ENCODE measurements around the gene EHMT1. TPM values are rescaled to one million over a fixed set of nuclear protein-coding genes. Genes with fewer than 3 reads are reported as not detected.

EHMT1 gene
- total and polyA plus RNA-seq, 10 of the 15 experiments (the other 5 are each of a cell fraction or from before 2014, with no cell fraction given) = 2.9 to 100 (median 48.1) TPM

DNA sequence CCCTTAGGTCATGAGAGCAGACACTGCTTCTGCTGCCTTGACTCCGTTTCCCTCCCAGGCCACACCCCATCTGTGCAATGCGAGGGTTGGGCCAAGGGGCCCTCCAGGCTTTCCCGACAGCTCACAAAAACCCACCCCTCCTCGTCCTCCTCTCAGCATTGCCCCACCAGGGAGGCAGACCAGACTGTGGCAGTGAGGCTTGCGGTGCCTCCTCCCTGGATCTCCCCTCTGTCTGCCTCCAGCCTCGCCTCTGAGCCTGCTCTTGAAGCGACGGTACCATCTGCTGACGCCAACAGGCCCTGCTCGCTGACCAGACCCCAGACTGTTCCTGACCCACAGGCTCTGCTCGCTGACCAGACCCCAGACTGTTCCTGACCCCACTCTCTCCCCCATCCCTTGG, 159.5 kb downstream of the EHMT1 start (continued):
- TF ChIP-seq, protein P1, sequence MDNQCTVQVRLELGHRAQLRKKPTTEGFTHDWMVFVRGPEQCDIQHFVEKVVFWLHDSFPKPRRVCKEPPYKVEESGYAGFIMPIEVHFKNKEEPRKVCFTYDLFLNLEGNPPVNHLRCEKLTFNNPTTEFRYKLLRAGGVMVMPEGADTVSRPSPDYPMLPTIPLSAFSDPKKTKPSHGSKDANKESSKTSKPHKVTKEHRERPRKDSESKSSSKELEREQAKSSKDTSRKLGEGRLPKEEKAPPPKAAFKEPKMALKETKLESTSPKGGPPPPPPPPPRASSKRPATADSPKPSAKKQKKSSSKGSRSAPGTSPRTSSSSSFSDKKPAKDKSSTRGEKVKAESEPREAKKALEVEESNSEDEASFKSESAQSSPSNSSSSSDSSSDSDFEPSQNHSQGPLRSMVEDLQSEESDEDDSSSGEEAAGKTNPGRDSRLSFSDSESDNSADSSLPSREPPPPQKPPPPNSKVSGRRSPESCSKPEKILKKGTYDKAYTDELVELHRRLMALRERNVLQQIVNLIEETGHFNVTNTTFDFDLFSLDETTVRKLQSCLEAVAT (IDR thresholded peaks at IDR 0.05) = no peak
- no peak for TF ChIP-seq EZH2 (IDR thresholded peaks at IDR 0.05; ENCODE audit: borderline replicate concordance, control insufficient read depth, low read depth, low read length)
- no peak for TF ChIP-seq BRCA1 (IDR thresholded peaks at IDR 0.05; ENCODE audit: low read depth, low read length)
- TF ChIP-seq IKZF2 (IDR thresholded peaks at IDR 0.05) = no peak
- no peak for TF ChIP-seq EP300 (IDR thresholded peaks at IDR 0.05; ENCODE audit: borderline replicate concordance in 1 of 2, control insufficient read depth in 1 of 2, low read depth in 2 of 2, low read length in 2 of 2)

GRCh38 chr9:137778914-137779313, 160.1 kb downstream of the EHMT1 start:
- H2AFZ ChIP-seq (ENCODE audit: control insufficient read depth, low read depth, low read length) = no peak overlapping the region

More at GRCh38 chr9:137778914-137779313, 160.1 kb downstream of the EHMT1 start:
- intact Hi-C loops (cut with micrococcal nuclease; ENCODE audit: unreplicated experiment) = no loop called here
- WGBS (ENCODE audit: insufficient coverage, insufficient replicate concordance, low lambda C conversion rate, missing lambda C conversion rate) = 92% methylated on average over 10 of the region's 10 CpGs
- H3K9ac ChIP-seq (ENCODE audit: control insufficient read depth, insufficient read depth, low read length) = no peak overlapping the region
- no peak overlapping the region for H3K4me3 ChIP-seq
- ChIA-PET RAD21 (ENCODE audit: unreplicated experiment) (no interaction called here), CTCF (interaction anchor here (0.6 to 0.9 kb wide), 3 partner anchors 106 to 222 kb away, joined by 3 to 4 read pairs (median 3); no protein-coding TSS in a partner anchor), SMC1A (ENCODE audit: uncharacterized antibody, unreplicated experiment) (interaction anchor here (2.0 kb wide), 1 partner anchor 106 kb away, joined by 5 read pairs; no protein-coding TSS in a partner anchor), POLR2A (no interaction called here)
- no peaks in the 10 kb centered on the region for H4K20me1 ChIP-seq (ENCODE audit: control insufficient read depth, insufficient read depth)
- H3K4me2 ChIP-seq (ENCODE audit: control insufficient read depth, insufficient read depth) = no peak overlapping the region
- ATAC-seq (no peak), FAIRE-seq (no peak), DNase-seq (ENCODE audit: low read depth, low spot score) (no peak)
- no peaks in the 10 kb centered on the region for H3K79me2 ChIP-seq (ENCODE audit: control insufficient read depth, insufficient read depth, low read length)
- in situ Hi-C loops (cut with MboI) = no loop called here
- no peaks in the 10 kb centered on the region for H3K4me1 ChIP-seq (ENCODE audit: control insufficient read depth, insufficient read depth, low read length)
- no peaks in the 10 kb centered on the region for H3K27me3 ChIP-seq (replicated peaks in 1 of 2; ENCODE audit: control insufficient read depth in 2 of 2, insufficient read depth in 2 of 2, low read length in 1 of 2)
- TF ChIP-seq BCLAF1 (IDR thresholded peaks at IDR 0.05) = no peak
- TF ChIP-seq, protein P2, sequence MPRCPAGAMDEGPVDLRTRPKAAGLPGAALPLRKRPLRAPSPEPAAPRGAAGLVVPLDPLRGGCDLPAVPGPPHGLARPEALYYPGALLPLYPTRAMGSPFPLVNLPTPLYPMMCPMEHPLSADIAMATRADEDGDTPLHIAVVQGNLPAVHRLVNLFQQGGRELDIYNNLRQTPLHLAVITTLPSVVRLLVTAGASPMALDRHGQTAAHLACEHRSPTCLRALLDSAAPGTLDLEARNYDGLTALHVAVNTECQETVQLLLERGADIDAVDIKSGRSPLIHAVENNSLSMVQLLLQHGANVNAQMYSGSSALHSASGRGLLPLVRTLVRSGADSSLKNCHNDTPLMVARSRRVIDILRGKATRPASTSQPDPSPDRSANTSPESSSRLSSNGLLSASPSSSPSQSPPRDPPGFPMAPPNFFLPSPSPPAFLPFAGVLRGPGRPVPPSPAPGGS (IDR thresholded peaks at IDR 0.05; ENCODE audit: borderline replicate concordance, insufficient read depth, low read depth, low read length, poor library complexity, severe bottlenecking) = peak; percentile 54
- H3K9me3 ChIP-seq (replicated peaks; ENCODE audit: control insufficient read depth, insufficient read depth, low read length) = no peaks in the 10 kb centered on the region
- H3K36me3 ChIP-seq (ENCODE audit: control insufficient read depth in 2 of 2, insufficient read depth in 2 of 2, low read length in 1 of 2) = peaks cover 36 to 59% of the 10 kb centered on the region in 2 experiments
- BruUV-seq (replicated peaks) = no TSS peak
- no peak overlapping the region for H3K27ac ChIP-seq (ENCODE audit: control insufficient read depth, insufficient read depth)

All from GM12878 (cell line).